IMR-90 (cell line): ENCODE results near the gene MACF1. TPM values are rescaled to one million over a fixed set of nuclear protein-coding genes. Genes with fewer than 3 reads are reported as not detected.
A peak's percentile ranks its signal among the peaks of the same experiment; 100 is the strongest.

Experiments used
- ATAC-seq: fragments of 200-7000 bp; cut with Tn5 transposase; 2 replicates; pipeline ENCODE4 v1.9.1; 2020; ENCODE audit warnings: low read depth, mild to moderate bottlenecking, moderate library complexity
- BruUV-seq: library from RNA; stranded (reverse); fragments of 400-500 nt; replicated peaks from 2 replicates; lab custom pipeline; 2021; lab: Mats Ljungman, UMichigan
- CTCF ChIA-PET: fragments of 300-600 bp; formaldehyde crosslinking; extraction: SDS; loops from one replicate; lab custom pipeline; 2021; ENCODE audit warnings: antibody characterized with exemption; lab: Yijun Ruan, JAX
- POLR2A ChIA-PET: fragments of 300-600 bp; sonication (Branson Sonifier 250); formaldehyde crosslinking; loops from one replicate; lab custom pipeline; 2022; ENCODE audit warnings: antibody characterized with exemption; ENCODE audit not compliant: unreplicated experiment; lab: Charles Lee
- DNase-seq: peaks from one replicate; pipeline ENCODE4 v3.0.0; 2013
- H2AFZ ChIP-seq: replicated peaks from 2 replicates; pipeline ENCODE3; 2013; ENCODE audit warnings: low read length, mild to moderate bottlenecking; ENCODE audit not compliant: poor library complexity
- H2AK5ac ChIP-seq: 2 replicates; pipeline ENCODE4 v1.6.1; 2013; ENCODE audit warnings: low read depth, low read length, inconsistent platforms
- H2AK9ac ChIP-seq: replicated peaks from 2 replicates; pipeline ENCODE3; 2013; ENCODE audit warnings: mild to moderate bottlenecking, low read depth, low read length, moderate library complexity; ENCODE audit not compliant: poor library complexity
- H2BK120ac ChIP-seq: 2 replicates; pipeline ENCODE4 v1.6.1; 2013; ENCODE audit warnings: low read depth, low read length, inconsistent platforms
- H2BK15ac ChIP-seq: 3 replicates; pipeline ENCODE4 v1.6.1; 2013; ENCODE audit warnings: low read depth, low read length, inconsistent platforms
- H2BK20ac ChIP-seq: 2 replicates; pipeline ENCODE4 v1.6.1; 2013; ENCODE audit warnings: low read depth, mild to moderate bottlenecking, inconsistent platforms, low read length, moderate library complexity
- H2BK5ac ChIP-seq: 2 replicates; pipeline ENCODE4 v1.6.1; 2013; ENCODE audit warnings: mild to moderate bottlenecking, low read depth, low read length, inconsistent platforms; ENCODE audit not compliant: poor library complexity, severe bottlenecking
- H3K14ac ChIP-seq: replicated peaks from 2 replicates; pipeline ENCODE4 v1.6.1; 2013; ENCODE audit warnings: low read depth, low read length, inconsistent platforms
- H3K18ac ChIP-seq: 2 replicates; pipeline ENCODE4 v1.6.1; 2013; ENCODE audit warnings: low read depth, low read length, control low read depth
- H3K23ac ChIP-seq: 2 replicates; pipeline ENCODE4 v1.6.1; 2013; ENCODE audit warnings: low read depth, low read length, inconsistent platforms
- H3K27ac ChIP-seq: 2 replicates; pipeline ENCODE4 v1.5.1; 2013; ENCODE audit warnings: mild to moderate bottlenecking, control low read depth, low read length; ENCODE audit not compliant: insufficient read depth
- H3K27me3 ChIP-seq: 2 replicates; pipeline ENCODE4 v1.6.1; 2013; ENCODE audit warnings: low read length; ENCODE audit not compliant: control insufficient read depth, insufficient read depth
- H3K36me3 ChIP-seq: 2 replicates; pipeline ENCODE4 v1.6.1; 2013; ENCODE audit warnings: low read length, mixed read lengths; ENCODE audit not compliant: control insufficient read depth, insufficient read depth
- H3K4ac ChIP-seq: 2 replicates; pipeline ENCODE4 v1.6.1; 2013; ENCODE audit warnings: low read depth, low read length, inconsistent platforms
- H3K4me1 ChIP-seq: 2 replicates; pipeline ENCODE4 v1.6.1; 2013; ENCODE audit warnings: low read length, mixed read lengths; ENCODE audit not compliant: control insufficient read depth, insufficient read depth
- H3K4me2 ChIP-seq: 2 replicates; pipeline ENCODE4 v1.6.1; 2013; ENCODE audit warnings: low read depth, mild to moderate bottlenecking, control low read depth, low read length, moderate library complexity
- H3K4me3 ChIP-seq: 2 replicates; pipeline ENCODE4 v1.5.1; 2013; ENCODE audit warnings: low read depth, mild to moderate bottlenecking, control low read depth, low read length, moderate library complexity; ENCODE audit not compliant: insufficient read depth
- H3K56ac ChIP-seq: 2 replicates; pipeline ENCODE4 v1.6.1; 2013; ENCODE audit warnings: low read length, inconsistent platforms; ENCODE audit not compliant: insufficient read depth; ENCODE audit errors: extremely low read depth
- H3K79me1 ChIP-seq, 2 experiments: 2 replicates each; pipeline ENCODE4 v1.6.1; 2013; ENCODE audit warnings: low read length in 2 of 2, inconsistent platforms in 1 of 2, low read depth in 1 of 2
- H3K9ac ChIP-seq: 2 replicates; pipeline ENCODE4 v1.6.1; 2013; ENCODE audit warnings: low read depth, low read length, control low read depth
- H3K9me1 ChIP-seq: 2 replicates; pipeline ENCODE4 v1.6.1; 2013; ENCODE audit warnings: low read length, inconsistent platforms; ENCODE audit not compliant: insufficient read depth
- H3K9me3 ChIP-seq: 2 replicates; pipeline ENCODE4 v1.6.1; 2013; ENCODE audit warnings: low read length; ENCODE audit not compliant: control insufficient read depth, insufficient read depth
- H4K20me1 ChIP-seq: 2 replicates; pipeline ENCODE4 v1.6.1; 2013; ENCODE audit warnings: low read length, inconsistent platforms; ENCODE audit not compliant: insufficient read depth
- H4K5ac ChIP-seq: 2 replicates; pipeline ENCODE4 v1.6.1; 2013; ENCODE audit warnings: mild to moderate bottlenecking, low read depth, low read length, control low read depth
- H4K8ac ChIP-seq, 2 experiments: 2 replicates each; pipeline ENCODE4 v1.6.1; 2013; ENCODE audit warnings: low read depth in 2 of 2, low read length in 2 of 2, control low read depth in 1 of 2, inconsistent platforms in 1 of 2
- H4K91ac ChIP-seq: 2 replicates; pipeline ENCODE4 v1.6.1; 2013; ENCODE audit warnings: low read depth, low read length, inconsistent platforms; ENCODE audit not compliant: insufficient read depth
- CHD1 ChIP-seq: IDR thresholded peaks from 2 replicates; pipeline ENCODE4 v1.6.1; 2012; ENCODE audit warnings: low read depth, low read length, improper control_type of control experiment
- CTCF ChIP-seq: conservative IDR thresholded peaks from 2 replicates; pipeline ENCODE4 v1.5.1; 2012; ENCODE audit warnings: mild to moderate bottlenecking, low read depth, low read length, improper control_type of control experiment
- FOS ChIP-seq: fragments of 150-350 bp; IDR thresholded peaks from 2 replicates; pipeline ENCODE4 v1.6.1; 2016; ENCODE audit warnings: low read depth, low read length
- MXI1 ChIP-seq: IDR thresholded peaks from 2 replicates; pipeline ENCODE4 v1.6.1; 2012; ENCODE audit warnings: low read depth, mild to moderate bottlenecking, low read length, moderate library complexity, borderline replicate concordance
- POLR2A ChIP-seq: IDR thresholded peaks from 2 replicates; pipeline ENCODE4 v1.6.1; 2012; ENCODE audit warnings: mild to moderate bottlenecking, low read depth, low read length
- RCOR1 ChIP-seq: IDR thresholded peaks from 2 replicates; pipeline ENCODE4 v1.6.1; 2012; ENCODE audit warnings: mild to moderate bottlenecking, low read length, improper control_type of control experiment; ENCODE audit not compliant: insufficient replicate concordance
- WGBS, 2 experiments: methylation state at CpG; one replicate each; pipeline versions ENCODE4 v1.1.5 to v1.1.7; 2013; ENCODE audit warnings: missing lambda C conversion rate in 2 of 2; ENCODE audit not compliant: insufficient read length in 1 of 2; ENCODE audit errors: extremely low coverage in 2 of 2; 5-methylcytosine and 5-hydroxymethylcytosine counted together
- dilution Hi-C: fragments of 300-500 bp; cut with HindIII; formaldehyde crosslinking; loops from one replicate; pipeline ENCODE4 v1.14.3; 2018; ENCODE audit warnings: low sequenced_read_pairs; ENCODE audit not compliant: unreplicated experiment
- in situ Hi-C: fragments of 300-500 bp; cut with MboI; formaldehyde crosslinking; loops from 3 replicates; pipeline ENCODE4 v1.14.3; 2019; ENCODE audit warnings: low sequenced_read_pairs, inconsistent platforms, mixed read lengths
- intact Hi-C: fragments of 100-400 bp; cut with micrococcal nuclease; formaldehyde crosslinking; loops from 2 replicates; pipeline ENCODE4 v1.10.0; 2022
- polyA plus RNA-seq, 3 experiments: library from polyadenylated mRNA; depleted of rRNA; stranded (reverse); fragments of >200 nt; gene quantifications; 2 replicates each; pipeline ENCODE4 v1.2.3, GENCODE V29; 2012; ENCODE audit warnings: low replicate concordance in 1 of 3
- total RNA-seq: library from RNA; depleted of rRNA; stranded (reverse); fragments of >200 nt; gene quantifications from 2 replicates; pipeline ENCODE4 v1.2.3, GENCODE V29; 2012

The MACF1 gene
- total and polyA plus RNA-seq, 2 of the 4 experiments (the other 2 are of a cell fraction) = 67.6 to 369 TPM

- ATAC-seq (no peak), DNase-seq (no peak)
- no TSS peak for BruUV-seq
- intact Hi-C loops (loop anchor here (2.0 kb wide), 1 partner anchor 17 kb away; no protein-coding TSS in a partner anchor), dilution Hi-C loops (no loop called here), in situ Hi-C loops (no loop called here)
- Histone ChIP-seq H2BK15ac (no peak overlapping the region), H3K27me3 (no peaks in the 10 kb centered on the region), H3K9me1 (peaks cover 19% of the 10 kb centered on the region), H2AK9ac (no peak overlapping the region), H3K79me1 (peaks cover 19 to 75% of the 10 kb centered on the region in 2 experiments), H4K5ac (no peak overlapping the region), H3K36me3 (no peaks in the 10 kb centered on the region; the same call in none of the 2 replicates), H3K4me1 (peaks cover 23% of the 10 kb centered on the region), H3K56ac (no peak overlapping the region), H4K20me1 (peaks cover 4% of the 10 kb centered on the region; the same call in 1 of the 2 replicates), H3K9me3 (no peaks in the 10 kb centered on the region), H3K9ac (no peak overlapping the region), H2AFZ (no peak overlapping the region), H2BK5ac (peak overlapping the region; percentile 44), H3K27ac (no peak overlapping the region; the same call in 1 of the 2 replicates), H3K23ac (peak overlapping the region; percentile 64; the same call in 1 of the 2 replicates), H4K91ac (no peak overlapping the region), H3K4me2 (no peak overlapping the region), H3K14ac (no peak overlapping the region), H2BK20ac (peak overlapping the region; percentile 43; the same call in 1 of the 2 replicates), H3K18ac (no peak overlapping the region), H2AK5ac (0 out of 2 replicates have a peak overlapping the region, but pooled peaks have one; percentile 33), H3K4ac (peak overlapping the region; percentile 57; the same call in 1 of the 2 replicates), H2BK120ac (no peak overlapping the region), H3K4me3 (no peak overlapping the region), H4K8ac (peak overlapping the region in 1 of 2 experiments; percentile 97; a peak in 1 of 4 replicates)
- ChIA-PET POLR2A (no interaction called here), CTCF (no interaction called here)
- TF ChIP-seq CHD1 (no peak), FOS (no peak), MXI1 (no peak), POLR2A (no peak), CTCF (no peak), RCOR1 (no peak)
- WGBS, 2 experiments = no CpG with 5 or more reads among the region's 6 CpGs
Measured at GRCh38 chr1:39394059-39394458, 189.6 kb downstream of the MACF1 start.
